Endothelial cell of umbilical vein (primary cell): ENCODE measurements around the gene ACTMAP. TPM values are rescaled to one million over a fixed set of nuclear protein-coding genes. Genes with fewer than 3 reads are reported as not detected.

Experiments
- BruUV-seq: library from RNA; stranded (reverse); fragments of 400-500 nt; replicated peaks from 2 replicates; lab custom pipeline; 2021; lab: Mats Ljungman, UMichigan
- CTCF ChIA-PET: fragments of 300-600, 350-600 bp; sonication (Branson Sonifier 250); formaldehyde crosslinking; loops from one replicate; lab custom pipeline; 2021; ENCODE audit warnings: antibody characterized with exemption, inconsistent platforms; lab: Charles Lee
- POLR2A ChIA-PET: fragments of 300-600, 350-600 bp; sonication (Branson Sonifier 250); formaldehyde crosslinking; loops from one replicate; lab custom pipeline; 2021; ENCODE audit warnings: antibody characterized with exemption, inconsistent platforms; lab: Charles Lee
- DNase-seq: peaks from one replicate; pipeline ENCODE4 v3.0.0-alpha.2; 2011; ENCODE audit warnings: low read depth, low spot score
- FAIRE-seq: peaks from 2 replicates; lab custom pipeline; 2011; peaks lifted over from hg19 to GRCh38; lab: Jason Lieb, UNC
- H2AFZ ChIP-seq: 2 replicates; pipeline ENCODE4 v1.6.0; 2012; ENCODE audit warnings: low read depth, low read length, control low read depth, inconsistent platforms
- H3K27ac ChIP-seq: 2 replicates; pipeline ENCODE4 v1.5.1; 2011; ENCODE audit warnings: low read depth, mild to moderate bottlenecking, control low read depth, low read length, moderate library complexity; ENCODE audit not compliant: insufficient read depth
- H3K27me3 ChIP-seq, 2 experiments: 2 replicates each; pipeline versions ENCODE4 v1.6.0 to v1.6.1; 2011; ENCODE audit warnings: low read length in 2 of 2, mixed read lengths in 1 of 2; ENCODE audit not compliant: control insufficient read depth in 2 of 2, insufficient read depth in 2 of 2
- H3K36me3 ChIP-seq, 2 experiments: 2 replicates in 1 of 2; 3 replicates in 1 of 2; pipeline ENCODE4 v1.5.1; 2011; ENCODE audit warnings: low read length in 2 of 2, mild to moderate bottlenecking in 1 of 2, moderate library complexity in 1 of 2; ENCODE audit not compliant: control insufficient read depth in 2 of 2, insufficient read depth in 2 of 2; ENCODE audit errors: extremely low read depth in 1 of 2
- H3K4me1 ChIP-seq: 3 replicates; pipeline ENCODE4 v1.5.1; 2011; ENCODE audit warnings: mild to moderate bottlenecking, low read length; ENCODE audit not compliant: control insufficient read depth, insufficient read depth; ENCODE audit errors: extremely low read depth
- H3K4me2 ChIP-seq: 2 replicates; pipeline ENCODE4 v1.6.1; 2011; ENCODE audit warnings: low read length, control low read depth, mixed read lengths; ENCODE audit not compliant: insufficient read depth
- H3K4me3 ChIP-seq, 3 experiments: fragments of 200-600 bp in 1 of 3; sonication (generic), shearing (Covaris generic) in 1 of 3; replicated peaks in 1 of 3; 2 replicates each; pipeline ENCODE4 v1.5.1; 2011 to 2016; ENCODE audit warnings: control low read depth in 3 of 3, low read length in 3 of 3, mild to moderate bottlenecking in 2 of 3, inconsistent platforms in 1 of 3, low read depth in 1 of 3, moderate library complexity in 1 of 3; ENCODE audit not compliant: insufficient read depth in 1 of 3
- H3K79me2 ChIP-seq: 2 replicates; pipeline ENCODE4 v1.6.0; 2012; ENCODE audit warnings: low read length, inconsistent platforms; ENCODE audit not compliant: control insufficient read depth, insufficient read depth
- H3K9ac ChIP-seq: replicated peaks from 2 replicates; pipeline ENCODE3; 2011; ENCODE audit warnings: low read length, control low read depth; ENCODE audit not compliant: insufficient read depth; ENCODE audit errors: extremely low read depth
- H3K9me1 ChIP-seq: replicated peaks from 3 replicates; pipeline ENCODE4 v1.6.0; 2011; ENCODE audit warnings: mild to moderate bottlenecking, low read length; ENCODE audit not compliant: control insufficient read depth, insufficient read depth; ENCODE audit errors: extremely low read depth
- H3K9me3 ChIP-seq: replicated peaks from 2 replicates; pipeline ENCODE4 v1.5.1; 2012; ENCODE audit warnings: low read length, inconsistent platforms; ENCODE audit not compliant: control insufficient read depth, insufficient read depth
- H4K20me1 ChIP-seq: replicated peaks from 2 replicates; pipeline ENCODE3; 2011; ENCODE audit warnings: mild to moderate bottlenecking, low read length; ENCODE audit not compliant: control insufficient read depth, insufficient read depth; ENCODE audit errors: extremely low read depth
- EZH2 ChIP-seq: IDR thresholded peaks from 2 replicates; pipeline ENCODE4 v1.6.1; 2012; ENCODE audit warnings: borderline replicate concordance, low read depth, mild to moderate bottlenecking, moderate library complexity, low read length, inconsistent platforms; ENCODE audit not compliant: severe bottlenecking
- FOS ChIP-seq: IDR thresholded peaks from 2 replicates; pipeline ENCODE4 v1.6.1; 2011; ENCODE audit warnings: mild to moderate bottlenecking, low read length, moderate library complexity, borderline replicate concordance; ENCODE audit not compliant: insufficient read depth
- GATA2 ChIP-seq: IDR thresholded peaks from 2 replicates; pipeline ENCODE4 v1.7.0; 2011; ENCODE audit warnings: low read depth, mild to moderate bottlenecking, moderate library complexity, mixed read lengths, low read length; ENCODE audit not compliant: insufficient read length, insufficient read depth
- JUN ChIP-seq: IDR thresholded peaks from 2 replicates; pipeline ENCODE4 v1.6.1; 2011; ENCODE audit warnings: borderline replicate concordance, low read depth; ENCODE audit not compliant: insufficient read length, insufficient read depth
- MAX ChIP-seq: IDR thresholded peaks from 2 replicates; pipeline ENCODE4 v1.6.1; 2011; ENCODE audit not compliant: insufficient read depth, insufficient read length
- MYC ChIP-seq: IDR thresholded peaks from one replicate; pipeline ENCODE4 v1.6.1; 2011; ENCODE audit warnings: mild to moderate bottlenecking, low read depth, low read length
- POLR2A ChIP-seq: IDR thresholded peaks from 2 replicates; pipeline ENCODE4 v1.6.1; 2012; ENCODE audit warnings: low read depth, mild to moderate bottlenecking, control low read depth, low read length
- POLR2AphosphoS5 ChIP-seq: IDR thresholded peaks from 2 replicates; pipeline ENCODE4 v1.6.1; 2012; ENCODE audit warnings: low read depth, mild to moderate bottlenecking, control low read depth, low read length, moderate library complexity; ENCODE audit not compliant: insufficient read depth
- dilution Hi-C: fragments of 300-500 bp; cut with MboI; formaldehyde crosslinking; loops from one replicate; pipeline ENCODE4 v1.15.0; 2019; ENCODE audit warnings: low sequenced_read_pairs; ENCODE audit not compliant: extremely low pct_ligation_motif_present
- intact Hi-C: fragments of 100-400 bp; cut with micrococcal nuclease; formaldehyde crosslinking; loops from one replicate; pipeline ENCODE4 v1.10.0; 2022
- polyA plus RNA-seq, 4 experiments: library from polyadenylated mRNA; depleted of rRNA in 3 of 4; stranded (reverse) in 3 of 4; unstranded in 1 of 4; fragments of >200 nt; gene quantifications; 2 replicates each; pipeline versions ENCODE4 v1.2.1 to v1.2.3, GENCODE V29; 2011 to 2012; ENCODE audit warnings: missing spikeins in 1 of 4
- total RNA-seq: library from RNA; stranded (reverse); gene quantifications from 2 replicates; pipeline ENCODE4 v1.2.3, GENCODE V29; 2021
- TF ChIP-seq, protein P1 (sequence below), 2 donors: IDR thresholded peaks; 1 replicate in 1 of 2; 2 replicates in 1 of 2; pipeline ENCODE4 v1.5.1; 2011; ENCODE audit warnings: low read length in 2 of 2, mild to moderate bottlenecking in 2 of 2, moderate library complexity in 2 of 2, control low read depth in 1 of 2, inconsistent platforms in 1 of 2, low read depth in 1 of 2; ENCODE audit not compliant: insufficient read depth in 1 of 2; ENCODE audit errors: extremely low read depth in 1 of 2

The ACTMAP gene
- total and polyA plus RNA-seq, 2 donors (not counting 3 experiments of a cell fraction or from before 2014, with no cell fraction given), result 5.2 to 9.1 TPM

DNA sequence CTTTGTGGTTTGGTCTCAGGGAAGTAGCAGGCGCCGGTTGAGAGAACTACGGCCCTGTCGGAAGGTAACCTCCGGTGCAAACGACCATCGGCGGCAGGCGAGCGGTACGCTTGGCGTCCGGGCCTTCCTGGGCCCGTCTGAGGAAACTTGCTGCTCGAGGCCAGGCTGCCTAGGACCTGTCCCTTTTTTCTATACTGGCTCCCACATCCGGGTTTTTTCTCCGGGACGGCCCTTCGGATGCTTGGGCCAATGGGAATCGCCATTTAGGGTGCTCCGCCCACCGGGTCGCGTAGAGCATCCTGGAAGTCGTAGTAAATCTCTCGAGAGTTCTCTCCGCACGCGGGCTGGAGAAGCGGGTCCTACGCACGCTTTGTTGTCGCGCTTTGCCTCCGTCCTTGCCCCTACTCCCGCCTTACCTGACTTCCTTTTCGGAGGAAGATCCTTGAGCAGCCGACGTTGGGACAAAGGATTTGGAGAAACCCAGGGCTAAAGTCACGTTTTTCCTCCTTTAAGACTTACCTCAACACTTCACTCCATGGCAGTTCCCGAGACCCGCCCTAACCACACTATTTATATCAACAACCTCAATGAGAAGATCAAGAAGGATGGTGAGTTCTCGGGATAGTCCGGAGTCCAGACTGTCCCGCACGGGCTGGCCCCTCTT is 729 bp upstream of the ACTMAP start, which contains the start of gene SNRPA:
SNRPA (plus strand) TSS at position 330 of the 664 bp plus-strand sequence; CDS start at position 536, 206 bp downstream.
- intact Hi-C loops (loop anchor here (1.0 kb wide), 7 partner anchors 10 to 88 kb away; partner anchors contain the start of genes ITPKC, NUMBL and RAB4B), dilution Hi-C loops (no loop called here)
- TF ChIP-seq, protein P1, sequence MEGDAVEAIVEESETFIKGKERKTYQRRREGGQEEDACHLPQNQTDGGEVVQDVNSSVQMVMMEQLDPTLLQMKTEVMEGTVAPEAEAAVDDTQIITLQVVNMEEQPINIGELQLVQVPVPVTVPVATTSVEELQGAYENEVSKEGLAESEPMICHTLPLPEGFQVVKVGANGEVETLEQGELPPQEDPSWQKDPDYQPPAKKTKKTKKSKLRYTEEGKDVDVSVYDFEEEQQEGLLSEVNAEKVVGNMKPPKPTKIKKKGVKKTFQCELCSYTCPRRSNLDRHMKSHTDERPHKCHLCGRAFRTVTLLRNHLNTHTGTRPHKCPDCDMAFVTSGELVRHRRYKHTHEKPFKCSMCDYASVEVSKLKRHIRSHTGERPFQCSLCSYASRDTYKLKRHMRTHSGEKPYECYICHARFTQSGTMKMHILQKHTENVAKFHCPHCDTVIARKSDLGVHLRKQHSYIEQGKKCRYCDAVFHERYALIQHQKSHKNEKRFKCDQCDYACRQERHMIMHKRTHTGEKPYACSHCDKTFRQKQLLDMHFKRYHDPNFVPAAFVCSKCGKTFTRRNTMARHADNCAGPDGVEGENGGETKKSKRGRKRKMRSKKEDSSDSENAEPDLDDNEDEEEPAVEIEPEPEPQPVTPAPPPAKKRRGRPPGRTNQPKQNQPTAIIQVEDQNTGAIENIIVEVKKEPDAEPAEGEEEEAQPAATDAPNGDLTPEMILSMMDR (IDR thresholded peaks at IDR 0.05; ENCODE audit: extremely low read depth in 1 of 2, insufficient read depth in 1 of 2, low read depth in 1 of 2, low read length in 2 of 2), result no peak
- TF ChIP-seq GATA2 (no peak), POLR2AphosphoS5 (peak; percentile 71), FOS (no peak), EZH2 (no peak), MYC (peak; percentile 92), JUN (no peak), POLR2A (peak; percentile 73), MAX (peak; percentile 86)
- peak within 1 kb of the TSS; percentile 94 for H3K27ac ChIP-seq
- no peak for FAIRE-seq
- peak within 1 kb of the TSS; percentile 67 for H2AFZ ChIP-seq
- H3K36me3 ChIP-seq, result peaks cover 5 to 6% of the 10 kb centered on the region in 2 experiments
- no peaks in the 10 kb centered on the region for H3K9me1 ChIP-seq
- H3K27me3 ChIP-seq, result no peaks in the 10 kb centered on the region
- no peaks in the 10 kb centered on the region for H4K20me1 ChIP-seq
- POLR2A ChIA-PET, result interaction anchor here (0.9 to 2.4 kb wide), 6 partner anchors 27 to 105 kb away, joined by 3 to 17 read pairs (median 5); partner anchors contain the start of genes COQ8B, EGLN2, ITPKC and RAB4B
- peak within 1 kb of the TSS; percentile 85 for H3K4me2 ChIP-seq
- no peaks in the 10 kb centered on the region for H3K9me3 ChIP-seq
- peaks cover 47% of the 10 kb centered on the region for H3K79me2 ChIP-seq
- H3K4me3 ChIP-seq, result peak within 1 kb of the TSS; percentile 56 to 86 (median 73)
- H3K4me1 ChIP-seq, result peaks cover 31% of the 10 kb centered on the region
- CTCF ChIA-PET, result interaction anchor here (0.7 to 2.0 kb wide), 10 partner anchors 26 to 88 kb away, joined by 3 to 22 read pairs (median 6); partner anchors contain the start of genes COQ8B, EGLN2, ITPKC and RAB4B
- peak within 1 kb of the TSS; percentile 98 for H3K9ac ChIP-seq
- BruUV-seq, result no TSS peak
- peak; percentile 99 for DNase-seq
